ENCODE results near the gene PPARG. TPM values are rescaled to one million over a fixed set of nuclear protein-coding genes. Genes with fewer than 3 reads are reported as not detected.
"Not testable (repeated sequence)": the region's sequence is repeated elsewhere in the genome, so short reads cannot be mapped to it uniquely, and the experiment has no call there.

PPARG gene
- total RNA-seq, 1 donor from 2014 or later = 14.7 TPM

DNA sequence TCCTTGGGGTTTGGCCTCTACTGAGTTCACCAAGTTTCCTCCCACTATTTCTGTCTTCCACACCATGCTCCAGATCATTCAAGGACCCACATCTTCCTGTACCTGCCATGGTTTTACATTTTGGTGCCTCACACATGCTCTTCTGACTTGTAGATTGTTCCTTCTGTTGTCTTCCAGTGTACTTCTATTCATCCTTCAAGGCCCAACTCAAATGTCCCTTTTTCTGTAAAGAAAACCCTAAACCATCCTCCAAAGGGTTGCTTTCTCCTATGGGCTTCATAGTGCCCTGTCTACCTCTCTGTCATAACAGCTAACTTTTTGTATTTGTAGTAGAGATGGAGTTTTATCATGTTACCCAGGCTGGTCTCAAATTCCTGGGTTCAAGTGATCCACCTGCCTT is 175.3 kb downstream of the PPARG start:
- no peak for DNase-seq (ENCODE audit: low read depth)
- no peak overlapping the region for H3K4me3 ChIP-seq (ENCODE audit: low read depth, low read length)
- TF ChIP-seq, protein P1, sequence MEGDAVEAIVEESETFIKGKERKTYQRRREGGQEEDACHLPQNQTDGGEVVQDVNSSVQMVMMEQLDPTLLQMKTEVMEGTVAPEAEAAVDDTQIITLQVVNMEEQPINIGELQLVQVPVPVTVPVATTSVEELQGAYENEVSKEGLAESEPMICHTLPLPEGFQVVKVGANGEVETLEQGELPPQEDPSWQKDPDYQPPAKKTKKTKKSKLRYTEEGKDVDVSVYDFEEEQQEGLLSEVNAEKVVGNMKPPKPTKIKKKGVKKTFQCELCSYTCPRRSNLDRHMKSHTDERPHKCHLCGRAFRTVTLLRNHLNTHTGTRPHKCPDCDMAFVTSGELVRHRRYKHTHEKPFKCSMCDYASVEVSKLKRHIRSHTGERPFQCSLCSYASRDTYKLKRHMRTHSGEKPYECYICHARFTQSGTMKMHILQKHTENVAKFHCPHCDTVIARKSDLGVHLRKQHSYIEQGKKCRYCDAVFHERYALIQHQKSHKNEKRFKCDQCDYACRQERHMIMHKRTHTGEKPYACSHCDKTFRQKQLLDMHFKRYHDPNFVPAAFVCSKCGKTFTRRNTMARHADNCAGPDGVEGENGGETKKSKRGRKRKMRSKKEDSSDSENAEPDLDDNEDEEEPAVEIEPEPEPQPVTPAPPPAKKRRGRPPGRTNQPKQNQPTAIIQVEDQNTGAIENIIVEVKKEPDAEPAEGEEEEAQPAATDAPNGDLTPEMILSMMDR (conservative IDR thresholded peaks at IDR 0.05; ENCODE audit: low read depth, low read length) = no peak

DNA sequence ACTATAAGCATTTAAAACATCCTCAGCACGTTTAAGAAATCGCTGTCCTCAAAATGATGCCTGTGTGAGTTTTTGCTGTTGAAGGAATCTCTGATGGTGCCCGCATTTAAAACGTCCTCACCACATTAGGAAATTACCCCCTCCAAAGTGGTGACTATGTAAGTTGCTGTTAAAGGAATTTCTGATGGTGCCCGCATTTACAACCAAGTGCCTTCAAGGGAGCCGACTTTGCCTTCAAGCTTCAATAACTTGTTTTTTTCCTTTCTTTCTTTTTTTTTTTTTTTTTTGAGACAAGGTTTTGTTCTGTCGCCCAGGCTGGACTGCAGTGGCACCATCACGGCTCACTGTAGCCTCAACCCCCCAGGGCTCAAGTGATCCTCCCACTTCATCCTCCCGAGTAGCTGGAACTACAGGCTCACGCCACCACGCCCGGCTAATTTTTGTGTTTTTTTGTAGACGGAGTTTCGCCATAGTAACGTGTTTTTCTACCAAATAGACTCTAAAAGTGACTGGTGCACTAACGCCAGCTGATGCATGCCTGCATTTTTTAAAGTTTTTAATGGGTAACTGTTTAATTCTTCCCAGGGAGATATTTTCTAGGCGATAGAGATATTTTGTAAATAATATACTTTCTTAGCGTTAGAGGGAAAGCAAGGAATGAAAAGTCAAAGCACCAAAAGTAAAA is 176.4 kb downstream of the PPARG start:
- H3K4me3 ChIP-seq (ENCODE audit: low read depth, low read length) = no peak overlapping the region
- DNase-seq (ENCODE audit: low read depth) = no peak
- TF ChIP-seq, protein P1 (conservative IDR thresholded peaks at IDR 0.05; ENCODE audit: low read depth, low read length) = no peak

DNA sequence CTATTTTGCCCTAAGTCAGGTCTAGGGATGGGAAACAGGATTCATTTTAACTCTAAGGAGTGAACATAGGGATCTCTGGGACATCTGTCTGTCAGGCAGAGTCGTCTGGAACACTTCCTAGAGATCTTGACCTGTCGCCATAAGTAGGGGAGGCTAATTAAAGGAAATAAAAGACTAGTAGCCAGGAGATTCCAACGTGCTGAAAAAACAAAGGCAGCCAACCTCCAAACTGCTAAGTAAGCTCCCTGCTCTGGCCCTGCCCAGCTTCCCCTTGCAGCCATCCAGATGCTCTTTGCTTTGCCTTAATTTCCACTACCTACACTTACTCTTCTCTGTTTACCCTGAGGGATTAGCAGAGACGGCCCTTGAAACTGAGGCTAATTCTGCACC is 177.0 kb downstream of the PPARG start:
- TF ChIP-seq, protein P1 (conservative IDR thresholded peaks at IDR 0.05; ENCODE audit: low read depth, low read length) = no peak
- no peak for DNase-seq (ENCODE audit: low read depth)
- no peak overlapping the region for H3K4me3 ChIP-seq (ENCODE audit: low read depth, low read length)

DNA sequence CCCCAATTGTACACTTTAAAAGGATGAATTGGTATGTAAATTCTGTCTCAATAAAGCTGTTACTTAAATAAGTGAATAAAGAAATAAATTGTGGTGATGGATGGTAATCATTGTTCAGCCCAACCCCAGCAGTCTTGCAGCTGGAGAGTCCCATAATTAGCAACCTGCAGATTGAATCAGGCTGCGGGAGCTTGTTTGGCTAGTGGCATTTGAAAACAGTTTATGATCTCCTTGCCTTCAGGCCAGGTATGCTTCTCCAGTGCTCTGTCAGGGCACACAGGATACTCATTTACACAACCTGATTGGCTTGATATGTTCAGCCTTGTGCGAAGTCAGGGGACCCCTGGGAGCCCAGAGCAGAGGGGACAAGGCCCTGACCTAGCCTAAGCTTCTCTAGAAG is 178.9 kb downstream of the PPARG start:
- no peak overlapping the region for H3K4me3 ChIP-seq (ENCODE audit: low read depth, low read length)
- TF ChIP-seq, protein P1 (conservative IDR thresholded peaks at IDR 0.05; ENCODE audit: low read depth, low read length) = no peak
- no peak for DNase-seq (ENCODE audit: low read depth)

DNA sequence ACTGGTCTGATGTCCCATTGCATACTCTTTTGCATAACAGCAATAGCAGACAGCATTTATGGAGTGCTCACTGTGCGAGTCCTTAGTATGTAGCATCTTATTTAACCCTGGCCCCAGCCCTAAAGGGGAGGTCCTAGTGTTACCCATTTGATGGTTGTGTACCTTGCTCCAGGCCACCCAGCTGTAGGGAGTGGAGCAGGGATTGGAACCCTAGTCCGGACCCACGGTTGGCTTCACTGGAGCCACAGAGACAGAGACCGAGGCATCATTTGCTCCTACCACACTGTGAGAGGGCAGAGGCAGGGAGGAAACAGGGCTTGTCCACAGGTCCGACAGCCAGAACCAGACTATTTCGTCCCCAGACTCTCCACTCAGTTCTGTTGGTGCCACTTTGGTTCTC is 179.4 kb downstream of the PPARG start:
- DNase-seq (ENCODE audit: low read depth) = no peak
- TF ChIP-seq, protein P1 (conservative IDR thresholded peaks at IDR 0.05; ENCODE audit: low read depth, low read length) = no peak
- no peak overlapping the region for H3K4me3 ChIP-seq (ENCODE audit: low read depth, low read length)

DNA sequence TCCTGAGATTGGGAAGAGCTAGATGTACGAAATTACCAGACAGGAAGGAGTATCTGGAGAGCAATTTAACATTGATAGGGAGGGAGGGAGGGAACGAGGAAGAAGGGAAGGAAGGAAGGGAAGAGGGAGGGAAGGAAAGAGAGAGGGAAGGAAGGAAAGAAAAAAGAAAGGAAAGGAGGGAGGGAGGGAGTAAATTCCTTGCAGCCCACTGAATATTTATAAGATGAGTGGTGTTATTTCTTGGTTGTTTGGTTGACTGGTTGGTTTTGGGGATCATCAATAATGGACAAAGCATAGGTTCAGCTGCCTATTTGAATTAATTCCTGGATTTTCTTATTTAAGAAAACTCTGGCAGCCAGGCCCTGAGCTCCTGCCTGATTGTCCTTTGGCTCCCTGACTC is 179.9 kb downstream of the PPARG start:
- DNase-seq (ENCODE audit: low read depth) = no peak
- TF ChIP-seq, protein P1 (conservative IDR thresholded peaks at IDR 0.05; ENCODE audit: low read depth, low read length) = no peak

DNA sequence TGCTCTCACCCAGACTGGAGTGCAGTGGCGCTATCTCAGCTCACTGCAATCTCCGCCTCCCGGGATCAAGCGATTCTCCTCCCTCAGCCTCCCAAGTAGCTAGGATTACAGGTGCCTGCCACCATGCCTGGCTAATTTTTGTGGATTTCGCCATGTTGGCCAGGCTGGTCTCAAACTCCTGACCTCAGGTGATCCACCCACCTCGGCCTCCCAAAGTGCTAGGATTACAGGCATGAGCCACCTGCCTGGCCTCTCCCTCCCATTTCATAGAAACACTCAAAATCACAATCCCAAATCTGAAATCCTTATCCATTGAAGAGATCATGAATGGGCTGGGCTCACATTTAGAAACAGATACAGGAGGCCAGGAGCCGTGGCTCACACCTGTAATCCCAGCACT is 180.4 kb downstream of the PPARG start:
- not testable (repeated sequence) for DNase-seq (ENCODE audit: low read depth); H3K4me3 ChIP-seq (ENCODE audit: low read depth, low read length)

More for the DNA sequence above, 179.9 kb downstream of the PPARG start:
- no peak overlapping the region for H3K4me3 ChIP-seq (ENCODE audit: low read depth, low read length)

Data from epithelial cell of proximal tubule (primary cell).